OCI-LY1 (cell line): ENCODE results near the gene BTBD18.
"Not testable (repeated sequence)": the region's sequence is repeated elsewhere in the genome, so short reads cannot be mapped to it uniquely, and the experiment has no call there.

Experiments used
- H2AFZ ChIP-seq: fragments of 200-600 bp; sonication (generic), shearing (Covaris generic); 2 replicates; pipeline ENCODE4 v1.6.0; 2014; ENCODE audit warnings: antibody characterized with exemption, mild to moderate bottlenecking, low read length
- H3F3A ChIP-seq: fragments of 200-600 bp; sonication (generic), shearing (Covaris generic); 2 replicates; pipeline ENCODE4 v1.6.0; 2014; ENCODE audit warnings: mild to moderate bottlenecking, antibody characterized with exemption, low read length, moderate library complexity; ENCODE audit not compliant: insufficient read depth
- H3K27ac ChIP-seq: fragments of 200-600 bp; sonication (generic); 2 replicates; pipeline ENCODE4 v1.5.1; 2014; ENCODE audit warnings: low read length, mixed run types, mild to moderate bottlenecking, low read depth; ENCODE audit not compliant: poor library complexity, severe bottlenecking
- H3K27me3 ChIP-seq: fragments of 200-600 bp; sonication (generic); 2 replicates; pipeline ENCODE4 v1.6.0; 2014; ENCODE audit warnings: antibody characterized with exemption, mild to moderate bottlenecking, low read length, moderate library complexity; ENCODE audit not compliant: insufficient read depth
- H3K36me3 ChIP-seq: fragments of 200-600 bp; sonication (generic); 2 replicates; pipeline ENCODE4 v1.6.1; 2014; ENCODE audit warnings: mild to moderate bottlenecking, antibody characterized with exemption, low read length, moderate library complexity, mixed read lengths; ENCODE audit not compliant: insufficient read depth
- H3K4me1 ChIP-seq: fragments of 200-600 bp; sonication (generic); 2 replicates; pipeline ENCODE4 v1.5.1; 2014; ENCODE audit warnings: mild to moderate bottlenecking, low read length, moderate library complexity; ENCODE audit not compliant: insufficient read depth, severe bottlenecking
- H3K4me2 ChIP-seq: fragments of 200-600 bp; sonication (generic), shearing (Covaris generic); 2 replicates; pipeline ENCODE4 v1.6.1; 2014; ENCODE audit warnings: low read length
- H3K4me3 ChIP-seq: fragments of 200-600 bp; sonication (generic); 2 replicates; pipeline ENCODE4 v1.5.1; 2014; ENCODE audit warnings: low read length, low read depth, mild to moderate bottlenecking, mixed read lengths; ENCODE audit not compliant: poor library complexity, severe bottlenecking
- H3K79me2 ChIP-seq: fragments of 200-600 bp; shearing (Covaris generic); 2 replicates; pipeline ENCODE4 v1.6.1; 2016; ENCODE audit warnings: mixed run types, low read length, mixed read lengths; ENCODE audit not compliant: insufficient read depth
- H3K9ac ChIP-seq: fragments of 200-600 bp; sonication (generic), shearing (Covaris generic); 2 replicates; pipeline ENCODE4 v1.6.1; 2014; ENCODE audit warnings: mild to moderate bottlenecking, low read length, mixed read lengths
- H3K9me2 ChIP-seq: fragments of 200-600 bp; sonication (generic), shearing (Covaris generic); 2 replicates; pipeline ENCODE4 v1.6.1; 2014; ENCODE audit warnings: low read depth, mild to moderate bottlenecking, low read length, mixed read lengths
- H3K9me3 ChIP-seq: fragments of 200-600 bp; shearing (Covaris generic); 2 replicates; pipeline ENCODE4 v1.6.1; 2014; ENCODE audit warnings: low read length, mixed read lengths
- H4K20me1 ChIP-seq: fragments of 200-600 bp; sonication (generic), shearing (Covaris generic); 2 replicates; pipeline ENCODE4 v1.6.0; 2016; ENCODE audit warnings: mild to moderate bottlenecking, low read length; ENCODE audit not compliant: insufficient read depth
- CTCF ChIP-seq: fragments of 200-600 bp; sonication (generic), shearing (Covaris generic); IDR thresholded peaks from 2 replicates; pipeline ENCODE4 v1.5.1; 2017; ENCODE audit warnings: mild to moderate bottlenecking, antibody characterized with exemption, low read length, moderate library complexity, mixed read lengths
- EZH2 ChIP-seq: fragments of 200-600 bp; sonication (generic), shearing (Covaris generic); IDR thresholded peaks from 2 replicates; pipeline ENCODE4 v1.8.0; 2017; ENCODE audit warnings: borderline replicate concordance, mixed run types, mild to moderate bottlenecking, antibody characterized with exemption, low read length, moderate library complexity, mixed read lengths

The BTBD18 gene

GRCh38 chr11:57729479-57729878 lies 22.1 kb downstream of the BTBD18 start:
- peaks cover 14% of the 10 kb centered on the region for H3K36me3 ChIP-seq
- no peaks in the 10 kb centered on the region for H3K27me3 ChIP-seq
- no peak for TF ChIP-seq CTCF
- no peak for TF ChIP-seq EZH2
- peak overlapping the region; percentile 8 for H3K4me3 ChIP-seq
- no peaks in the 10 kb centered on the region for H3K9me2 ChIP-seq
- no peak overlapping the region for H2AFZ ChIP-seq
- H3K27ac ChIP-seq: peak overlapping the region; percentile 91
- H4K20me1 ChIP-seq: no peaks in the 10 kb centered on the region
- peaks cover 23% of the 10 kb centered on the region for H3K4me1 ChIP-seq
- peak overlapping the region; percentile 16; the same call in 1 of the 2 replicates for H3K9ac ChIP-seq
- peak overlapping the region; percentile 56 for H3K4me2 ChIP-seq
- H3K9me3 ChIP-seq: no peaks in the 10 kb centered on the region
- H3K79me2 ChIP-seq: peaks cover 48% of the 10 kb centered on the region
- H3F3A ChIP-seq: no peaks in the 10 kb centered on the region

GRCh38 chr11:57728829-57729228 lies 22.8 kb downstream of the BTBD18 start:
- Histone ChIP-seq H3K9ac (peak overlapping the region; percentile 16; the same call in 1 of the 2 replicates), H3K27ac (peak overlapping the region; percentile 91)

GRCh38 chr11:57727185-57727584 lies 24.4 kb downstream of the BTBD18 start:
- H3K79me2 ChIP-seq: peaks cover 51% of the 10 kb centered on the region
- H4K20me1 ChIP-seq: no peaks in the 10 kb centered on the region
- no peak overlapping the region for H2AFZ ChIP-seq

More at GRCh38 chr11:57728829-57729228, 22.8 kb downstream of the BTBD18 start:
- peak overlapping the region; percentile 8 for H3K4me3 ChIP-seq
- no peaks in the 10 kb centered on the region for H3K9me3 ChIP-seq
- no peaks in the 10 kb centered on the region for H3F3A ChIP-seq
- H3K79me2 ChIP-seq: peaks cover 51% of the 10 kb centered on the region
- TF ChIP-seq EZH2: no peak
- TF ChIP-seq CTCF: no peak
- no peaks in the 10 kb centered on the region for H4K20me1 ChIP-seq
- peaks cover 9% of the 10 kb centered on the region; the same call in 1 of the 2 replicates for H3K36me3 ChIP-seq
- no peak overlapping the region for H2AFZ ChIP-seq
- no peaks in the 10 kb centered on the region for H3K27me3 ChIP-seq
- H3K4me2 ChIP-seq: peak overlapping the region; percentile 56
- H3K4me1 ChIP-seq: peaks cover 23% of the 10 kb centered on the region
- no peaks in the 10 kb centered on the region for H3K9me2 ChIP-seq

GRCh38 chr11:57716726-57717125 lies 34.9 kb downstream of the BTBD18 start:
- H3K27ac ChIP-seq, H3K27me3 ChIP-seq, H2AFZ ChIP-seq, H4K20me1 ChIP-seq, H3K9me3 ChIP-seq, H3K9ac ChIP-seq, H3K9me2 ChIP-seq, H3K4me2 ChIP-seq, H3K4me3 ChIP-seq, H3F3A ChIP-seq: not testable (repeated sequence)
- peaks cover 47% of the 10 kb centered on the region for H3K36me3 ChIP-seq
- H3K4me1 ChIP-seq: peaks cover 19% of the 10 kb centered on the region
- H3K79me2 ChIP-seq: peaks cover 60% of the 10 kb centered on the region

More at GRCh38 chr11:57727185-57727584, 24.4 kb downstream of the BTBD18 start:
- H3K9ac ChIP-seq: no peak overlapping the region
- H3K4me3 ChIP-seq: no peak overlapping the region
- H3K36me3 ChIP-seq: peaks cover 13% of the 10 kb centered on the region; the same call in 1 of the 2 replicates
- H3K27ac ChIP-seq: peak overlapping the region; percentile 28
- H3K27me3 ChIP-seq: no peaks in the 10 kb centered on the region
- no peaks in the 10 kb centered on the region for H3K9me3 ChIP-seq
- no peaks in the 10 kb centered on the region for H3F3A ChIP-seq
- no peak overlapping the region for H3K4me2 ChIP-seq
- H3K4me1 ChIP-seq: peaks cover 23% of the 10 kb centered on the region
- no peaks in the 10 kb centered on the region for H3K9me2 ChIP-seq
- TF ChIP-seq EZH2 (no peak), CTCF (no peak)
